Measurements from ENCODE around the gene ACR. TPM values are rescaled to one million over a fixed set of nuclear protein-coding genes. Genes with fewer than 3 reads are reported as not detected.

Gene ACR
- total RNA-seq, 1 donor from 2014 or later, result 2.8 TPM

- Mint-ChIP-seq H3K4me1 (ENCODE audit: unreplicated experiment) (peaks cover 62% of the 10 kb centered on the region), H3K27me3 (ENCODE audit: unreplicated experiment) (peaks cover 65% of the 10 kb centered on the region)
- TF ChIP-seq CTCF (IDR thresholded peaks at IDR 0.05; ENCODE audit: unreplicated experiment), result no peak
Observed at GRCh38 chr22:50697667-50698506, 40.1 kb upstream of the ACR start.

DNA sequence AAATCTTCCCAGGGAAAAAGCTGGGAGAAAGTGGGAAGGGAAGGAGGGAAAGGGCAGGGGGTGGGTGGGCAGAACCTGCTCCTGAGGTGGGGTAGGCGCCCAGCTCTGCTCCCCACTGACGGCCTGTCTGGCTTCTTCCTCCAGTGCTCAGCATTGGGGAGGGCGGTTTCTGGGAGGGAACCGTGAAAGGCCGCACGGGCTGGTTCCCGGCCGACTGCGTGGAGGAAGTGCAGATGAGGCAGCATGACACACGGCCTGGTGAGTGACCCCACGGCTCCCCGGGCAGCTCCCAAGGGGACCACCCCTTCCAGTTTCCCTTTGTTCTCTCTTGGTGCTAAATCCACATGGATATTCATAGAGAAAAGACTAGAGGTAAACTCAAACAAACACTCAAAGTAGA, 39.5 kb upstream of the ACR start:
- H3K27me3 Mint-ChIP-seq (ENCODE audit: unreplicated experiment), result peaks cover 66% of the 10 kb centered on the region
- H3K9me3 Mint-ChIP-seq (ENCODE audit: unreplicated experiment), result no peaks in the 10 kb centered on the region
- H3K27ac Mint-ChIP-seq (ENCODE audit: unreplicated experiment), result peak overlapping the region; percentile 88
- peaks cover 63% of the 10 kb centered on the region for H3K4me1 Mint-ChIP-seq (ENCODE audit: unreplicated experiment)
- TF ChIP-seq CTCF (IDR thresholded peaks at IDR 0.05; ENCODE audit: unreplicated experiment), result no peak
- DNase-seq (ENCODE audit: low spot score), result no peak
- peaks cover 78% of the 10 kb centered on the region for H3K36me3 Mint-ChIP-seq (ENCODE audit: low read depth, unreplicated experiment)
- peak overlapping the region; percentile 83 for H3K4me3 Mint-ChIP-seq (ENCODE audit: unreplicated experiment)

More at GRCh38 chr22:50697667-50698506, 40.1 kb upstream of the ACR start:
- peaks cover 78% of the 10 kb centered on the region for H3K36me3 Mint-ChIP-seq (ENCODE audit: low read depth, unreplicated experiment)
- DNase-seq (ENCODE audit: low spot score), result no peak
- H3K9me3 Mint-ChIP-seq (ENCODE audit: unreplicated experiment), result no peaks in the 10 kb centered on the region
- peak overlapping the region; percentile 64 for H3K27ac Mint-ChIP-seq (ENCODE audit: unreplicated experiment)
- peak overlapping the region; percentile 69 for H3K4me3 Mint-ChIP-seq (ENCODE audit: unreplicated experiment)

DNA sequence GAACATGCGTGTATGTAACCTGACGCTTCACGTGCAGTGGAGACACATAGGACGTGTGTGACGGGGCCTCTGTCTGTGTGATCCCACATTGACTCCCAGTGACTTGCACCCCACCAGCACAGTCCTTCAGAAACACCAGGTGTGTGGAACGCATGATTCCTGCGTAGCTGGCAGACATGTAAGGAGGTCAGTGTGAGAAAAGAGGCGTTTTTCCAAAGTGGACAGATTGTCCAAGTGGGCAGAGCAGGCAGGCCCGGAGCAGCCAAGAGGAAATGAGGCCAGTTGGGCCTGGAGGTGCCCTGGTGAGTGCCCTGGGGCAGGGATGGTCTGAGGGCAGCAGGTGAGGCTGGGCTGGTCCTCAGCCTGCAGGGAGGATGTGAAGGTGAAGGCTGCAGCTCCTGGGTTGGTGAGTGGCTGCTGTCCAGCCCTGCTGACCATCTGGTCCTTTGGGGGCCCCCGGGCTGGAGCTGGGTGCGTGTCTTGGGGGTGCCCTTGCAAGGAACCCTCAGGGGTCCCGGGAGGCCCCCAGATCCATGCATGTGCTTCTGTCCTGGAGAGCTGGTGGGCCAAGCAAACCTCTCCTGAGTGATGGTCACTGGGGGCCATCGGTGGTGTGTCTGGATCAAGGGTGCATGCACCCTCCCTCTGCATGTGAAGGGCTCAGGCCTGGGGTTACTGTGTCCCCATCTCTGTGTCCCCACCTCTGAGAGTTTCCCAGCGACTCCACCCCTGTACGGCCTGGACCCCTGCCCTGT, 38.8 kb upstream of the ACR start:
- Mint-ChIP-seq H3K4me3 (ENCODE audit: unreplicated experiment) (peak overlapping the region; percentile 83), H3K27ac (ENCODE audit: unreplicated experiment) (peak overlapping the region; percentile 88), H3K4me1 (ENCODE audit: unreplicated experiment) (peaks cover 59% of the 10 kb centered on the region), H3K9me3 (ENCODE audit: unreplicated experiment) (no peaks in the 10 kb centered on the region), H3K36me3 (ENCODE audit: low read depth, unreplicated experiment) (peaks cover 72% of the 10 kb centered on the region), H3K27me3 (ENCODE audit: unreplicated experiment) (peaks cover 68% of the 10 kb centered on the region)
- no peak for TF ChIP-seq CTCF (IDR thresholded peaks at IDR 0.05; ENCODE audit: unreplicated experiment)
- DNase-seq (ENCODE audit: low spot score), result no peak

DNA sequence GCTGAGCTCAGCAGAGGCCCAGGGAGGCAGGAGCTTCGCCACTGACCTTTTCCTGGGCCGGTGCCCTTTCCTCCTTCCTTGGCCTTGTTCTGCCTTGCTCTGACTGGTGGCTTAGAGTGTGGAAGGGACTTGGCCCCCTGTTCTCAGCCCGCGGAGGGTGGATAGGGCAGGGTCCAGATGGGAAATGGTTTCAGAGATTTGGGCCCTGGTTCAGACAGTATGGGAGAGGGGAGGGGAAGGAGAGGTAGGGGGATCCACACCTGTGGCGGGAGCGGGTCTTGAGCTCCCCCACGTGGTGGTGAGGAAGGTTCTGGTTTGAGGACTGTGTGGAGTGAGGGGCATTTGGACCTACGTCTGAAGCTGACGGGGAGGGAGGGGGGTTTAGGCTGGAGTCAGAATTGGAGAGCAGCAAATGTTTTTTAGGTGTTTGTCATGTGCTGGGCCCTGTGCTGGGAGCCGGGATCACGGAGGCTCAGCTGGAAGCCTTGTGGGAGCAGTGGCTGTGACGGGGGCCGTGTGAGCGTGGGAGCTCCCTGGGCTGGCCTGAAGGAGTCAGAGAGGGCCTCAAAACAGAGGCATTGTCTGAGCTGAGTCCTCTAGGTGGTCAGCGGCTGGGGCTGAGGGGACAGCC, 38.1 kb upstream of the ACR start:
- no peak for TF ChIP-seq CTCF (IDR thresholded peaks at IDR 0.05; ENCODE audit: unreplicated experiment)
- H3K4me3 Mint-ChIP-seq (ENCODE audit: unreplicated experiment), result peak overlapping the region; percentile 74
- no peaks in the 10 kb centered on the region for H3K9me3 Mint-ChIP-seq (ENCODE audit: unreplicated experiment)
- H3K27ac Mint-ChIP-seq (ENCODE audit: unreplicated experiment), result peak overlapping the region; percentile 61
- H3K36me3 Mint-ChIP-seq (ENCODE audit: low read depth, unreplicated experiment), result peaks cover 70% of the 10 kb centered on the region
- DNase-seq (ENCODE audit: low spot score), result no peak
- peaks cover 72% of the 10 kb centered on the region for H3K27me3 Mint-ChIP-seq (ENCODE audit: unreplicated experiment)
- H3K4me1 Mint-ChIP-seq (ENCODE audit: unreplicated experiment), result peaks cover 55% of the 10 kb centered on the region

Measured in endothelial cell (in vitro differentiated cells).